Hematopoietic multipotent progenitor cell (in vitro differentiated cells): ENCODE results near the gene ISOC2. TPM values are rescaled to one million over a fixed set of nuclear protein-coding genes. Genes with fewer than 3 reads are reported as not detected.
"Not testable (repeated sequence)": the region's sequence is repeated elsewhere in the genome, so short reads cannot be mapped to it uniquely, and the experiment has no call there.

Experiments
- DNase-seq, 3 donors: peaks; one replicate each; pipeline ENCODE4 v3.0.0-alpha.2; 2011 to 2015; ENCODE audit warnings: low read depth in 2 of 3, low spot score in 2 of 3
- total RNA-seq: library from RNA; depleted of rRNA; stranded (reverse); fragments of >200 nt; gene quantifications from one replicate; pipeline ENCODE4 v1.2.3, GENCODE V29; 2012

ISOC2 gene
- total RNA-seq, 1 donor = 63.3 TPM

- DNase-seq = peak in 1 of 3 donors; percentile 62
These were observed 658 bp upstream of the ISOC2 start for GRCh38 chr19:55461974-55462626.

- peak in 2 of 3 donors; percentile 63 to 71 for DNase-seq
These were observed 678 bp downstream of the ISOC2 start for GRCh38 chr19:55460670-55461258.

- no peak for DNase-seq
These were observed 1.3 kb downstream of the ISOC2 start for GRCh38 chr19:55459950-55460657.

- no peak for DNase-seq
These were observed 1.9 kb downstream of the ISOC2 start for GRCh38 chr19:55459551-55459949.

- DNase-seq = no peak
These were observed 3.6 kb downstream of the ISOC2 start for GRCh38 chr19:55457683-55458457.

GRCh38 chr19:55456347-55456746 lies 5.1 kb downstream of the ISOC2 start:
- no peak for DNase-seq

GRCh38 chr19:55455576-55456235 lies 5.7 kb downstream of the ISOC2 start:
- DNase-seq = no peak

GRCh38 chr19:55454787-55455243 lies 6.6 kb downstream of the ISOC2 start:
- DNase-seq = peak in 1 of 3 donors; percentile 65

GRCh38 chr19:55453511-55454260 lies 7.8 kb downstream of the ISOC2 start:
- DNase-seq = no peak

- DNase-seq = peak in 2 of 3 donors; percentile 83 to 85
These were observed 8.6 kb downstream of the ISOC2 start for GRCh38 chr19:55452749-55453346.

- DNase-seq = peak in 1 of 3 donors; percentile 53
These were observed 9.3 kb downstream of the ISOC2 start for GRCh38 chr19:55451965-55452748.

GRCh38 chr19:55451163-55451964 lies 10.1 kb downstream of the ISOC2 start:
- no peak for DNase-seq

GRCh38 chr19:55449469-55449868 lies 12.0 kb downstream of the ISOC2 start:
- no peak for DNase-seq

GRCh38 chr19:55448175-55448490 lies 13.3 kb downstream of the ISOC2 start:
- DNase-seq = not testable (repeated sequence)

- peak in 1 of 3 donors; percentile 55 for DNase-seq
These were observed 13.8 kb downstream of the ISOC2 start for GRCh38 chr19:55447421-55448174.

- no peak for DNase-seq
These were observed 15.4 kb downstream of the ISOC2 start for GRCh38 chr19:55446060-55446459.

- no peak for DNase-seq
These were observed 16.8 kb downstream of the ISOC2 start for GRCh38 chr19:55444646-55445045.
